ENCODE data around the gene LRRN3. TPM values are rescaled to one million over a fixed set of nuclear protein-coding genes. Genes with fewer than 3 reads are reported as not detected.

LRRN3 gene
- total and polyA plus RNA-seq, 2 of the 4 experiments (the other 2 are of a cell fraction) = 6.9 to 15.2 TPM

DNA sequence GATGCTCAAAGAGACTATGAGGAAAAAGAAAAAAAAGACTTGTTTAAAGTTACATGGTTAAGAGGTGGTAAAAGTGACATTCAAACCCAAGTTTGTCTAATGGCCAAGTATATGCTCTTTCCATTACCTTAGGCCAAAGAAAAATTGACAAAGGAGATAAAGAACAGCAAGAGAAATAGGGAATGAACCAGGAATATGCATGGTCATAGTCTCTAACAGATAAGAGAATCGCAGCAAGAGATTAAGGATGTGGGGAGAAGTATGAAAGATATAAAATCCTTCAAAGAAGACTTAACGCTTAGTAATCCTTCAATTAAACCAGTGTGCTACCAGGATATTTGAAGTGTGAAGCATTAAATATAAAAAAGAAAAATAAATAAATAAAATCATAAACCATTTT, 23.2 kb upstream of the LRRN3 start:
- Histone ChIP-seq H4K91ac (ENCODE audit: insufficient read depth, low read depth, low read length) (no peak overlapping the region), H3K23ac (ENCODE audit: low read depth, low read length) (no peak overlapping the region), H4K8ac (ENCODE audit: low read depth in 2 of 2, low read length in 2 of 2) (no peak overlapping the region), H2AFZ (replicated peaks; ENCODE audit: low read length, poor library complexity) (no peak overlapping the region), H4K20me1 (ENCODE audit: insufficient read depth, low read length) (no peaks in the 10 kb centered on the region), H2BK5ac (ENCODE audit: low read depth, low read length, poor library complexity, severe bottlenecking) (no peak overlapping the region), H2AK5ac (ENCODE audit: low read depth, low read length) (no peak overlapping the region), H3K56ac (ENCODE audit: extremely low read depth, insufficient read depth, low read length) (no peak overlapping the region), H3K4me3 (ENCODE audit: insufficient read depth, low read depth, low read length) (no peak overlapping the region), H3K79me1 (ENCODE audit: low read depth in 1 of 2, low read length in 2 of 2) (no peaks in the 10 kb centered on the region), H3K27me3 (ENCODE audit: control insufficient read depth, insufficient read depth, low read length) (no peaks in the 10 kb centered on the region), H3K4ac (ENCODE audit: low read depth, low read length) (no peak overlapping the region), H3K27ac (ENCODE audit: insufficient read depth, low read length) (no peak overlapping the region), H3K14ac (replicated peaks; ENCODE audit: low read depth, low read length) (no peak overlapping the region), H2BK15ac (ENCODE audit: low read depth, low read length) (no peak overlapping the region), H3K4me2 (ENCODE audit: low read depth, low read length) (no peak overlapping the region), H3K18ac (ENCODE audit: low read depth, low read length) (no peak overlapping the region), H3K9me1 (ENCODE audit: insufficient read depth, low read length) (no peaks in the 10 kb centered on the region), H3K36me3 (ENCODE audit: control insufficient read depth, insufficient read depth, low read length) (no peaks in the 10 kb centered on the region), H3K4me1 (ENCODE audit: control insufficient read depth, insufficient read depth, low read length) (no peaks in the 10 kb centered on the region), H2BK120ac (ENCODE audit: low read depth, low read length) (no peak overlapping the region), H3K9me3 (ENCODE audit: control insufficient read depth, insufficient read depth, low read length) (peaks cover 4% of the 10 kb centered on the region; the same call in 1 of the 2 replicates), H2AK9ac (replicated peaks; ENCODE audit: low read depth, low read length, poor library complexity) (no peak overlapping the region), H2BK20ac (ENCODE audit: low read depth, low read length) (no peak overlapping the region), H3K9ac (ENCODE audit: low read depth, low read length) (no peak overlapping the region), H4K5ac (ENCODE audit: low read depth, low read length) (no peak overlapping the region)
- ATAC-seq (ENCODE audit: low read depth) (no peak), DNase-seq (no peak)
- TF ChIP-seq SMC3 (IDR thresholded peaks at IDR 0.05; ENCODE audit: low read depth, low read length) (no peak), USF2 (IDR thresholded peaks at IDR 0.05; ENCODE audit: low read depth, low read length) (no peak), RCOR1 (IDR thresholded peaks at IDR 0.05; ENCODE audit: insufficient replicate concordance, low read length) (no peak), NFE2L2 (IDR thresholded peaks at IDR 0.05; ENCODE audit: low read depth, low read length) (no peak), ELK1 (IDR thresholded peaks at IDR 0.05; ENCODE audit: borderline replicate concordance, low read depth, low read length) (no peak), MAZ (IDR thresholded peaks at IDR 0.05; ENCODE audit: borderline replicate concordance, low read depth, low read length) (no peak)
- POLR2A ChIA-PET (ENCODE audit: unreplicated experiment) = no interaction called here
- WGBS, 2 experiments (ENCODE audit: extremely low coverage in 2 of 2, insufficient read length in 1 of 2) = no CpG with 5 or more reads among the region's 2 CpGs
- CTCF ChIA-PET = no interaction called here
- intact Hi-C loops (cut with micrococcal nuclease) (no loop called here), in situ Hi-C loops (cut with MboI; ENCODE audit: low sequenced_read_pairs) (no loop called here), dilution Hi-C loops (cut with HindIII; ENCODE audit: low sequenced_read_pairs, unreplicated experiment) (no loop called here)
- no TSS peak for BruUV-seq (replicated peaks)
